Measurements from ENCODE around the gene HOXC13. TPM values are rescaled to one million over a fixed set of nuclear protein-coding genes. Genes with fewer than 3 reads are reported as not detected.

Gene HOXC13
- total RNA-seq, 1 donor from 2014 or later, result not detected

DNA sequence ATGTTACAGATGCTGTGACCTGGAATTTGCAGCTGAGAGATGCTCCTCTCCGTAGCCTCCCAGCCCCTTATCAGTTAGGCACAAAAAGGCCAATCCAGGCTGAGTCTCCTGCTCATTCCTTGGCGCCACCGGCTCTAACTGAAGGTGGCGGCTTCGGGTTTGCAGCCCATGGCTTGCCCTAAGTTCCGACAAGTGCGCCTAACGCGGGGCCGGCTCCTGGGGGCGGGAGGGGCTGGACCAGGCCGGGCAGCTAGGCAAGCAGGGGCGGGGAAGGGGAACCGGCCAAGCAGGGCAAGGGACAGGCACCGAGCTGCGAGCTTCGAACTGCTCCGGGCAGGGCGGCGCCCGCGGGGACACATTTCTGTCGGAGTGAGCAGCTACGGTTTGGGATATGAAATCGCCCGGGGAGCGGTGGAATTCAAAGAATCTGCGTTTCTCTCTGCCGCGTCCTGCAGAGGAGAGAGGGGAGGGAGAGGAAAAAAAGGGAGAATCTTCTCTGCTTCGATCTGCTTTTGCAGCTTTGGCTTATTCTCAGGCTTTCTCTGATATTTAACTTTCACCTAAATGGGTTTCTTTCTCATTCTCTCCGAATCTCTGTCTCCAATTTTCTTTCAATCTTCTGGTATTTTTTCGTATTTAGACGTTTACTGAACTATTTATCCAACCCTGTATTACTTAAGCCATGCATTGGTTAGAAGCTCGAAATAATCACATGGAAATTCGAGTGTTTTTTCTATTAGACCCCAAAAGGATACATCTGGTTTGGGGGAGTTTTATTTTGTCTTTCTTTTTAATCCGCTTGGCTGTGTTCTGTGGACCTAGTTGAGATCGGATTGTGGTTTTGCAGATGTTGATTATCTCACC is 14.5 kb downstream of the HOXC13 start:
- no peak for DNase-seq (ENCODE audit: low read depth)
- Histone ChIP-seq H3K4me3 (ENCODE audit: low read depth, low read length) (no peak overlapping the region), H3K36me3 (ENCODE audit: control insufficient read depth, insufficient read depth, low read length) (no peaks in the 10 kb centered on the region), H3K27me3 (ENCODE audit: control insufficient read depth, insufficient read depth, low read length) (peaks cover 99% of the 10 kb centered on the region)
- no peak for TF ChIP-seq CTCF (IDR thresholded peaks at IDR 0.05; ENCODE audit: insufficient read depth, low read length, poor library complexity, severe bottlenecking)

- no peak for DNase-seq (ENCODE audit: low read depth)
- peaks cover 99% of the 10 kb centered on the region for H3K27me3 ChIP-seq (ENCODE audit: control insufficient read depth, insufficient read depth, low read length)
- no peak overlapping the region for H3K4me3 ChIP-seq (ENCODE audit: low read depth, low read length)
- TF ChIP-seq CTCF (IDR thresholded peaks at IDR 0.05; ENCODE audit: insufficient read depth, low read length, poor library complexity, severe bottlenecking), result no peak
- H3K36me3 ChIP-seq (ENCODE audit: control insufficient read depth, insufficient read depth, low read length), result no peaks in the 10 kb centered on the region
Observed at GRCh38 chr12:53953831-53954693, 15.4 kb downstream of the HOXC13 start.

- no peak for DNase-seq (ENCODE audit: low read depth)
Observed at GRCh38 chr12:53954694-53955035, 16.0 kb downstream of the HOXC13 start, which contains the start of gene HOXC12. TSS of gene HOXC12 (plus strand) at chr12:53954903. CDS start at chr12:53954930, 27 bp downstream.

GRCh38 chr12:53955036-53955775 is 16.6 kb downstream of the HOXC13 start:
- Histone ChIP-seq H3K36me3 (ENCODE audit: control insufficient read depth, insufficient read depth, low read length) (no peaks in the 10 kb centered on the region), H3K4me3 (ENCODE audit: low read depth, low read length) (no peak overlapping the region), H3K27me3 (ENCODE audit: control insufficient read depth, insufficient read depth, low read length) (peaks cover 99% of the 10 kb centered on the region)
- no peak for TF ChIP-seq CTCF (IDR thresholded peaks at IDR 0.05; ENCODE audit: insufficient read depth, low read length, poor library complexity, severe bottlenecking)
- DNase-seq (ENCODE audit: low read depth), result no peak

More at GRCh38 chr12:53954694-53955035, 16.0 kb downstream of the HOXC13 start, which contains the start of gene HOXC12:
- Histone ChIP-seq H3K36me3 (ENCODE audit: control insufficient read depth, insufficient read depth, low read length) (no peaks in the 10 kb centered on the region), H3K4me3 (ENCODE audit: low read depth, low read length) (no peak within 1 kb of the TSS), H3K27me3 (ENCODE audit: control insufficient read depth, insufficient read depth, low read length) (peaks cover 99% of the 10 kb centered on the region)
- no peak for TF ChIP-seq CTCF (IDR thresholded peaks at IDR 0.05; ENCODE audit: insufficient read depth, low read length, poor library complexity, severe bottlenecking)

GRCh38 chr12:53955776-53956250 is 17.2 kb downstream of the HOXC13 start:
- H3K4me3 ChIP-seq (ENCODE audit: low read depth, low read length), result no peak overlapping the region

More at GRCh38 chr12:53955776-53956250, 17.2 kb downstream of the HOXC13 start:
- no peak for TF ChIP-seq CTCF (IDR thresholded peaks at IDR 0.05; ENCODE audit: insufficient read depth, low read length, poor library complexity, severe bottlenecking)
- Histone ChIP-seq H3K36me3 (ENCODE audit: control insufficient read depth, insufficient read depth, low read length) (no peaks in the 10 kb centered on the region), H3K27me3 (ENCODE audit: control insufficient read depth, insufficient read depth, low read length) (peaks cover 99% of the 10 kb centered on the region)
- DNase-seq (ENCODE audit: low read depth), result no peak
